ENCODE results near the gene TMEM30B.
"Not testable (repeated sequence)": the region's sequence is repeated elsewhere in the genome, so short reads cannot be mapped to it uniquely, and the experiment has no call there.

Gene TMEM30B

GRCh38 chr14:61322011-61322798, 41.1 kb upstream of the TMEM30B start:
- Histone ChIP-seq H3K9me3 (ENCODE audit: control insufficient read depth in 1 of 2, low read length in 2 of 2) (peaks cover 0 to 6% of the 10 kb centered on the region in 2 donors), H3K9ac (ENCODE audit: low read depth in 1 of 2, low read length in 2 of 2) (peak overlapping the region; percentile 69 to 73), H3K4me1 (ENCODE audit: control insufficient read depth in 1 of 2, insufficient read depth in 2 of 2, low read length in 2 of 2) (no peaks in the 10 kb centered on the region), H3K27ac (ENCODE audit: low read depth, low read length) (no peak overlapping the region), H3K27me3 (ENCODE audit: control insufficient read depth in 1 of 2, insufficient read depth in 2 of 2, low read length in 2 of 2) (no peaks in the 10 kb centered on the region), H3K4me3 (ENCODE audit: low read depth in 1 of 2, low read length in 2 of 2) (peak overlapping the region; percentile 71 to 91), H3K36me3 (ENCODE audit: control insufficient read depth in 1 of 2, insufficient read depth in 2 of 2, low read length in 2 of 2) (no peaks in the 10 kb centered on the region)

- no peaks in the 10 kb centered on the region for H3K27me3 ChIP-seq (ENCODE audit: control insufficient read depth in 1 of 2, insufficient read depth in 2 of 2, low read length in 2 of 2)
- peak within 1 kb of the TSS; percentile 69 to 73 for H3K9ac ChIP-seq (ENCODE audit: low read depth in 1 of 2, low read length in 2 of 2)
- H3K4me1 ChIP-seq (ENCODE audit: control insufficient read depth in 1 of 2, insufficient read depth in 2 of 2, low read length in 2 of 2): no peaks in the 10 kb centered on the region
- peak within 1 kb of the TSS; percentile 71 to 91 for H3K4me3 ChIP-seq (ENCODE audit: low read depth in 1 of 2, low read length in 2 of 2)
- peak within 1 kb of the TSS; percentile 6 for H3K27ac ChIP-seq (ENCODE audit: low read depth, low read length)
- peaks cover 0 to 6% of the 10 kb centered on the region in 2 donors for H3K9me3 ChIP-seq (ENCODE audit: control insufficient read depth in 1 of 2, low read length in 2 of 2)
- H3K36me3 ChIP-seq (ENCODE audit: control insufficient read depth in 1 of 2, insufficient read depth in 2 of 2, low read length in 2 of 2): no peaks in the 10 kb centered on the region
Observed at GRCh38 chr14:61321385-61322010, 40.4 kb upstream of the TMEM30B start, which contains the start of gene PRKCH. TSS of gene PRKCH (plus strand) at chr14:61321579. CDS start at chr14:61322102, 523 bp downstream.

- peak overlapping the region; percentile 45 to 69 for H3K9ac ChIP-seq (ENCODE audit: low read depth in 1 of 2, low read length in 2 of 2)
- no peaks in the 10 kb centered on the region for H3K27me3 ChIP-seq (ENCODE audit: control insufficient read depth in 1 of 2, insufficient read depth in 2 of 2, low read length in 2 of 2)
- no peaks in the 10 kb centered on the region for H3K4me1 ChIP-seq (ENCODE audit: control insufficient read depth in 1 of 2, insufficient read depth in 2 of 2, low read length in 2 of 2)
- peak overlapping the region; percentile 71 to 91 for H3K4me3 ChIP-seq (ENCODE audit: low read depth in 1 of 2, low read length in 2 of 2)
- H3K9me3 ChIP-seq (ENCODE audit: control insufficient read depth in 1 of 2, low read length in 2 of 2): peaks cover 0 to 3% of the 10 kb centered on the region in 2 donors
- H3K36me3 ChIP-seq (ENCODE audit: control insufficient read depth in 1 of 2, insufficient read depth in 2 of 2, low read length in 2 of 2): no peaks in the 10 kb centered on the region
- H3K27ac ChIP-seq (ENCODE audit: low read depth, low read length): no peak overlapping the region
Observed at GRCh38 chr14:61320806-61321384, 39.8 kb upstream of the TMEM30B start.

- H3K4me1 ChIP-seq (ENCODE audit: control insufficient read depth in 1 of 2, insufficient read depth in 2 of 2, low read length in 2 of 2); H3K9ac ChIP-seq (ENCODE audit: low read depth in 1 of 2, low read length in 2 of 2); H3K36me3 ChIP-seq (ENCODE audit: control insufficient read depth in 1 of 2, insufficient read depth in 2 of 2, low read length in 2 of 2); H3K4me3 ChIP-seq (ENCODE audit: low read depth in 1 of 2, low read length in 2 of 2); H3K27ac ChIP-seq (ENCODE audit: low read depth, low read length); H3K27me3 ChIP-seq (ENCODE audit: control insufficient read depth in 1 of 2, insufficient read depth in 2 of 2, low read length in 2 of 2); H3K9me3 ChIP-seq (ENCODE audit: control insufficient read depth in 1 of 2, low read length in 2 of 2): not testable (repeated sequence)
Observed at GRCh38 chr14:61320170-61320569, 39.0 kb upstream of the TMEM30B start.

- Histone ChIP-seq H3K9me3 (ENCODE audit: control insufficient read depth in 1 of 2, low read length in 2 of 2) (no peaks in the 10 kb centered on the region), H3K27ac (ENCODE audit: low read depth, low read length) (no peak overlapping the region), H3K4me1 (ENCODE audit: control insufficient read depth in 1 of 2, insufficient read depth in 2 of 2, low read length in 2 of 2) (no peaks in the 10 kb centered on the region), H3K9ac (ENCODE audit: low read depth in 1 of 2, low read length in 2 of 2) (no peak overlapping the region), H3K4me3 (ENCODE audit: low read depth in 1 of 2, low read length in 2 of 2) (no peak overlapping the region), H3K36me3 (ENCODE audit: control insufficient read depth in 1 of 2, insufficient read depth in 2 of 2, low read length in 2 of 2) (no peaks in the 10 kb centered on the region), H3K27me3 (ENCODE audit: control insufficient read depth in 1 of 2, insufficient read depth in 2 of 2, low read length in 2 of 2) (no peaks in the 10 kb centered on the region)
Observed at GRCh38 chr14:61319706-61320105, 38.6 kb upstream of the TMEM30B start.

GRCh38 chr14:61319086-61319485, 37.9 kb upstream of the TMEM30B start:
- H3K36me3 ChIP-seq (ENCODE audit: control insufficient read depth in 1 of 2, insufficient read depth in 2 of 2, low read length in 2 of 2): no peaks in the 10 kb centered on the region
- H3K9me3 ChIP-seq (ENCODE audit: control insufficient read depth in 1 of 2, low read length in 2 of 2): no peaks in the 10 kb centered on the region
- H3K4me3 ChIP-seq (ENCODE audit: low read depth in 1 of 2, low read length in 2 of 2): no peak overlapping the region
- H3K27me3 ChIP-seq (ENCODE audit: control insufficient read depth in 1 of 2, insufficient read depth in 2 of 2, low read length in 2 of 2): no peaks in the 10 kb centered on the region
- no peaks in the 10 kb centered on the region for H3K4me1 ChIP-seq (ENCODE audit: control insufficient read depth in 1 of 2, insufficient read depth in 2 of 2, low read length in 2 of 2)
- no peak overlapping the region for H3K9ac ChIP-seq (ENCODE audit: low read depth in 1 of 2, low read length in 2 of 2)
- H3K27ac ChIP-seq (ENCODE audit: low read depth, low read length): no peak overlapping the region

- Histone ChIP-seq H3K9ac (ENCODE audit: low read depth in 1 of 2, low read length in 2 of 2) (no peak overlapping the region), H3K9me3 (ENCODE audit: control insufficient read depth in 1 of 2, low read length in 2 of 2) (peaks cover 0 to 6% of the 10 kb centered on the region in 2 donors), H3K27ac (ENCODE audit: low read depth, low read length) (no peak overlapping the region), H3K27me3 (ENCODE audit: control insufficient read depth in 1 of 2, insufficient read depth in 2 of 2, low read length in 2 of 2) (no peaks in the 10 kb centered on the region), H3K36me3 (ENCODE audit: control insufficient read depth in 1 of 2, insufficient read depth in 2 of 2, low read length in 2 of 2) (no peaks in the 10 kb centered on the region), H3K4me3 (ENCODE audit: low read depth in 1 of 2, low read length in 2 of 2) (no peak overlapping the region), H3K4me1 (ENCODE audit: control insufficient read depth in 1 of 2, insufficient read depth in 2 of 2, low read length in 2 of 2) (no peaks in the 10 kb centered on the region)
Observed at GRCh38 chr14:61315313-61315712, 34.2 kb upstream of the TMEM30B start.

GRCh38 chr14:61308701-61309100, 27.6 kb upstream of the TMEM30B start:
- not testable (repeated sequence) for H3K4me3 ChIP-seq (ENCODE audit: low read depth in 1 of 2, low read length in 2 of 2); H3K27me3 ChIP-seq (ENCODE audit: control insufficient read depth in 1 of 2, insufficient read depth in 2 of 2, low read length in 2 of 2); H3K27ac ChIP-seq (ENCODE audit: low read depth, low read length); H3K36me3 ChIP-seq (ENCODE audit: control insufficient read depth in 1 of 2, insufficient read depth in 2 of 2, low read length in 2 of 2); H3K9ac ChIP-seq (ENCODE audit: low read depth in 1 of 2, low read length in 2 of 2); H3K4me1 ChIP-seq (ENCODE audit: control insufficient read depth in 1 of 2, insufficient read depth in 2 of 2, low read length in 2 of 2)
- peaks cover 0 to 12% of the 10 kb centered on the region in 2 donors for H3K9me3 ChIP-seq (ENCODE audit: control insufficient read depth in 1 of 2, low read length in 2 of 2)

- Histone ChIP-seq H3K9ac (ENCODE audit: low read depth in 1 of 2, low read length in 2 of 2) (no peak overlapping the region), H3K27ac (ENCODE audit: low read depth, low read length) (no peak overlapping the region), H3K9me3 (ENCODE audit: control insufficient read depth in 1 of 2, low read length in 2 of 2) (peaks cover 0 to 12% of the 10 kb centered on the region in 2 donors), H3K4me1 (ENCODE audit: control insufficient read depth in 1 of 2, insufficient read depth in 2 of 2, low read length in 2 of 2) (no peaks in the 10 kb centered on the region), H3K4me3 (ENCODE audit: low read depth in 1 of 2, low read length in 2 of 2) (no peak overlapping the region), H3K27me3 (ENCODE audit: control insufficient read depth in 1 of 2, insufficient read depth in 2 of 2, low read length in 2 of 2) (no peaks in the 10 kb centered on the region), H3K36me3 (ENCODE audit: control insufficient read depth in 1 of 2, insufficient read depth in 2 of 2, low read length in 2 of 2) (no peaks in the 10 kb centered on the region)
Observed at GRCh38 chr14:61308198-61308597, 27.1 kb upstream of the TMEM30B start.

GRCh38 chr14:61304688-61305087, 23.6 kb upstream of the TMEM30B start:
- H3K27me3 ChIP-seq (ENCODE audit: control insufficient read depth in 1 of 2, insufficient read depth in 2 of 2, low read length in 2 of 2): no peaks in the 10 kb centered on the region
- no peak overlapping the region for H3K27ac ChIP-seq (ENCODE audit: low read depth, low read length)
- peaks cover 0 to 9% of the 10 kb centered on the region in 2 donors for H3K4me1 ChIP-seq (ENCODE audit: control insufficient read depth in 1 of 2, insufficient read depth in 2 of 2, low read length in 2 of 2)
- H3K9ac ChIP-seq (ENCODE audit: low read depth in 1 of 2, low read length in 2 of 2): no peak overlapping the region
- no peak overlapping the region for H3K4me3 ChIP-seq (ENCODE audit: low read depth in 1 of 2, low read length in 2 of 2)
- H3K36me3 ChIP-seq (ENCODE audit: control insufficient read depth in 1 of 2, insufficient read depth in 2 of 2, low read length in 2 of 2): no peaks in the 10 kb centered on the region
- peaks cover 0 to 4% of the 10 kb centered on the region in 2 donors for H3K9me3 ChIP-seq (ENCODE audit: control insufficient read depth in 1 of 2, low read length in 2 of 2)

Measured in duodenal mucosa (tissue), 2 donors.